GM12892 (cell line): ENCODE measurements around the gene SMIM29.

Source experiments
- POLR2A ChIP-seq: IDR thresholded peaks from 2 replicates; pipeline ENCODE4 v1.6.1; 2011; ENCODE audit warnings: low read depth, low read length, control low read depth
- TAF1 ChIP-seq: IDR thresholded peaks from 2 replicates; pipeline ENCODE4 v1.6.1; 2011; ENCODE audit warnings: low read depth, mild to moderate bottlenecking, control low read depth, low read length, borderline replicate concordance

DNA sequence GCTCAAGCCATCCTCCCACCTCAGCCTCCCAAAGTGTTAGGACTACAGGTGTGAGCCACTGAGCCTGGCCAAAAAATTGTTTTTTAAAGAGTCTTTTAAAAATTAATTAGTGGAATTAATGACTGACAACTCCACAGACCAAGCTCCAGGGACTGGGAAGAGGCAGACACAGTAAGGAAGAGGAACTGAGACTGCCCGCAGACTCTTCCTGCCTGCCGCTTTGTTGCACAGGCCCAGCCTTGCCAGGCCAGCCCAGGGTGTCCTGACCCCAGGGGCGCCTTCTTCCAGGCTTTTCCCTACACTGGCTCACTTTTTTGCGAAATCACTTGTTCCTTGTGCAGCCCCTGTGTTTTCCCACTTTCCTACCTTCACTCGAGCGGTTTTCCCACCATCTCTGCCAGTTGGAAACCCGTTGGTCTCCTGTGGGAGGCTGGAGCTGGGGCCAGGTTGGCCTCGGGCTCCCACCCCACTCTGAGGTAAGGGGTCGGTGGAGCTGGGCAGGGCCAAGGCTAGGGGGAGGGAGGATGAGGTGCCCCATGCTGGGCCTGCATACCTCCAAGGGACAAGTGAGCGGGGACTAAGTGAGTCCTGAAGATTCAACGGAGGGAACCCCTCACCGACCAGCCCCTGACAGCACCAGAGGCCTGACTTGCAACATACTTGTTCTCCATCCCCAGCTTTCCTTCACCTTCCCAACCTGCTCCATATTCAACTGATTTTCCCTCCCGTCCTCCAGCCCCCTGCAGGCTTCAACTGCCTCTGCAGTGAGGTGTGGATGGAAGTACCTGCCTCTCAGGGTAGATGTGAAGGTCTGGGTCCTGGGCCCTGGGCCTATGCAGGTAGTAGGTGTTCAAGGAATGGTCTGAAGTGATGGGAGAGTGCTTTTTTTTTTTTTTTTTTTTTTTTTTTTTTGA lies 23.5 kb upstream of the SMIM29 start:
- TF ChIP-seq POLR2A (no peak), TAF1 (no peak)
